SK-N-SH treated with all-trans-retinoic acid at 6 μM for 48 hours (cell line): Measurements from ENCODE around the gene DIRAS3.

Source experiments
- ATAC-seq: fragments of 200-7000 bp; cut with Tn5 transposase; 3 replicates; pipeline ENCODE4 v1.9.1; 2020; ENCODE audit warnings: mild to moderate bottlenecking, moderate library complexity
- ARNTL ChIP-seq: fragments of 450-650 bp; formaldehyde crosslinking; IDR thresholded peaks from 2 replicates; pipeline ENCODE4 v1.5.0; 2020; ENCODE audit warnings: low read depth, mild to moderate bottlenecking, moderate library complexity, borderline replicate concordance
- BACH2 ChIP-seq: fragments of 250-450 bp; sonication (Bioruptor Pico); IDR thresholded peaks from 2 replicates; pipeline ENCODE4 v1.9.0; 2021; ENCODE audit warnings: mild to moderate bottlenecking, borderline replicate concordance
- CREB5 ChIP-seq: fragments of 250-450 bp; sonication (Bioruptor Pico); IDR thresholded peaks from 2 replicates; pipeline ENCODE4 v1.5.1; 2020; ENCODE audit warnings: low read depth, mild to moderate bottlenecking, moderate library complexity
- CSDC2 ChIP-seq: fragments of 250-450 bp; sonication (Bioruptor Pico); IDR thresholded peaks from 2 replicates; pipeline ENCODE4 v1.5.0; 2020; ENCODE audit warnings: mild to moderate bottlenecking, moderate library complexity
- ESRRG ChIP-seq: fragments of 250-450 bp; sonication (Bioruptor Pico); IDR thresholded peaks from 2 replicates; pipeline ENCODE4 v1.6.1; 2021; ENCODE audit warnings: mild to moderate bottlenecking
- GLIS3 ChIP-seq: fragments of 250-450 bp; sonication (Bioruptor Pico); IDR thresholded peaks from 2 replicates; pipeline ENCODE4 v1.5.0; 2020; ENCODE audit warnings: mild to moderate bottlenecking, moderate library complexity
- ISL1 ChIP-seq: fragments of 250-450 bp; sonication (Bioruptor Pico); IDR thresholded peaks from 2 replicates; pipeline ENCODE4 v2.1.2; 2022; ENCODE audit warnings: mild to moderate bottlenecking, moderate library complexity
- OSR1 ChIP-seq: fragments of 250-450 bp; sonication (Bioruptor Pico); IDR thresholded peaks from 2 replicates; pipeline ENCODE4 v1.8.0; 2022; ENCODE audit warnings: moderate library complexity, mild to moderate bottlenecking, inconsistent platforms
- PATZ1 ChIP-seq: fragments of 250-450 bp; sonication (Bioruptor Pico); IDR thresholded peaks from 2 replicates; pipeline ENCODE4 v1.8.0; 2020; ENCODE audit warnings: mild to moderate bottlenecking, moderate library complexity, borderline replicate concordance
- POU6F1 ChIP-seq: fragments of 250-450 bp; sonication (Bioruptor Pico); IDR thresholded peaks from 2 replicates; pipeline ENCODE4 v1.8.0; 2021; ENCODE audit warnings: low read depth, mild to moderate bottlenecking, moderate library complexity, borderline replicate concordance
- PPARA ChIP-seq: fragments of 250-450 bp; sonication (Bioruptor Pico); IDR thresholded peaks from 2 replicates; pipeline ENCODE4 v1.5.0; 2020; ENCODE audit warnings: mild to moderate bottlenecking, borderline replicate concordance
- RARB ChIP-seq: fragments of 250-450 bp; sonication (Bioruptor Pico); IDR thresholded peaks from 2 replicates; pipeline ENCODE4 v1.8.0; 2021; ENCODE audit warnings: mild to moderate bottlenecking, moderate library complexity
- TCF4 ChIP-seq: fragments of 250-450 bp; sonication (Bioruptor Pico); IDR thresholded peaks from 2 replicates; pipeline ENCODE4 v1.8.0; 2021; ENCODE audit warnings: mild to moderate bottlenecking, moderate library complexity, borderline replicate concordance
- TOX ChIP-seq: fragments of 250-450 bp; sonication (Bioruptor Pico); IDR thresholded peaks from 2 replicates; pipeline ENCODE4 v1.8.0; 2021; ENCODE audit warnings: mild to moderate bottlenecking, moderate library complexity, borderline replicate concordance
- TSHZ2 ChIP-seq: fragments of 250-450 bp; sonication (Bioruptor Pico); IDR thresholded peaks from 2 replicates; pipeline ENCODE4 v1.5.0; 2020; ENCODE audit warnings: mild to moderate bottlenecking, moderate library complexity
- ZC3H10 ChIP-seq: fragments of 250-450 bp; sonication (Bioruptor Pico); IDR thresholded peaks from 2 replicates; pipeline ENCODE4 v1.5.1; 2021; ENCODE audit warnings: mild to moderate bottlenecking, moderate library complexity
- ZFP3 ChIP-seq: fragments of 250-450 bp; sonication (Bioruptor Pico); IDR thresholded peaks from 2 replicates; pipeline ENCODE4 v1.5.0; 2020; ENCODE audit warnings: mild to moderate bottlenecking, moderate library complexity
- ZFP30 ChIP-seq: fragments of 450-650 bp; formaldehyde crosslinking; IDR thresholded peaks from 2 replicates; pipeline ENCODE4 v1.5.0; 2022; ENCODE audit warnings: mild to moderate bottlenecking, moderate library complexity
- ZNF565 ChIP-seq: fragments of 450-650 bp; formaldehyde crosslinking; conservative IDR thresholded peaks from 2 replicates; pipeline ENCODE4 v1.5.0; 2020; ENCODE audit warnings: low read depth, mild to moderate bottlenecking, moderate library complexity
- ZNF70 ChIP-seq: fragments of 450-650 bp; formaldehyde crosslinking; IDR thresholded peaks from 2 replicates; pipeline ENCODE4 v1.5.0; 2020; ENCODE audit warnings: mild to moderate bottlenecking, moderate library complexity
- ZNF8 ChIP-seq: fragments of 450-650 bp; formaldehyde crosslinking; IDR thresholded peaks from 2 replicates; pipeline ENCODE4 v1.5.0; 2020; ENCODE audit warnings: mild to moderate bottlenecking, moderate library complexity

The DIRAS3 gene

GRCh38 chr1:68047659-68048026 is 2.8 kb downstream of the DIRAS3 start (continued):
- no peak for TF ChIP-seq TSHZ2
- no peak for TF ChIP-seq OSR1 (CRISPR knock-in tag)
- no peak for TF ChIP-seq TCF4 (CRISPR knock-in tag)

GRCh38 chr1:68046885-68047658 is 3.4 kb downstream of the DIRAS3 start:
- TF ChIP-seq TCF4 (CRISPR knock-in tag) (no peak), ZNF565 (CRISPR knock-in tag) (no peak), POU6F1 (CRISPR knock-in tag) (no peak), CSDC2 (CRISPR knock-in tag) (no peak), ZFP3 (CRISPR knock-in tag) (no peak), PPARA (no peak), TOX (CRISPR knock-in tag) (no peak)
- no peak for ATAC-seq

- TF ChIP-seq ARNTL (CRISPR knock-in tag), result no peak
- TF ChIP-seq PPARA, result no peak
- no peak for TF ChIP-seq CREB5
- no peak for TF ChIP-seq ZNF70 (CRISPR knock-in tag)
- TF ChIP-seq RARB (CRISPR knock-in tag), result no peak
- TF ChIP-seq OSR1 (CRISPR knock-in tag), result no peak
- TF ChIP-seq ZC3H10 (CRISPR knock-in tag), result no peak
- TF ChIP-seq GLIS3 (CRISPR knock-in tag), result no peak
- no peak for TF ChIP-seq ZFP30 (CRISPR knock-in tag)
- TF ChIP-seq TCF4 (CRISPR knock-in tag), result no peak
- TF ChIP-seq ESRRG (CRISPR knock-in tag), result no peak
- TF ChIP-seq ZFP3 (CRISPR knock-in tag), result no peak
- no peak for TF ChIP-seq ZNF8 (CRISPR knock-in tag)
- no peak for TF ChIP-seq TOX (CRISPR knock-in tag)
- TF ChIP-seq PATZ1 (CRISPR knock-in tag), result no peak
- no peak for TF ChIP-seq ISL1
- TF ChIP-seq ZNF565 (CRISPR knock-in tag), result no peak
- TF ChIP-seq CSDC2 (CRISPR knock-in tag), result no peak
- no peak for TF ChIP-seq BACH2 (CRISPR knock-in tag)
- TF ChIP-seq TSHZ2, result no peak
- no peak for ATAC-seq
Measured at GRCh38 chr1:68046423-68046822, 4.0 kb downstream of the DIRAS3 start.
